Fibroblast of upper back skin (primary cell): ENCODE measurements around the gene MTO1.
"Not testable (repeated sequence)": the region's sequence is repeated elsewhere in the genome, so short reads cannot be mapped to it uniquely, and the experiment has no call there.

Experiments
- DNase-seq: peaks from one replicate; pipeline ENCODE4 v3.0.0-alpha.2; 2013

The MTO1 gene

DNA sequence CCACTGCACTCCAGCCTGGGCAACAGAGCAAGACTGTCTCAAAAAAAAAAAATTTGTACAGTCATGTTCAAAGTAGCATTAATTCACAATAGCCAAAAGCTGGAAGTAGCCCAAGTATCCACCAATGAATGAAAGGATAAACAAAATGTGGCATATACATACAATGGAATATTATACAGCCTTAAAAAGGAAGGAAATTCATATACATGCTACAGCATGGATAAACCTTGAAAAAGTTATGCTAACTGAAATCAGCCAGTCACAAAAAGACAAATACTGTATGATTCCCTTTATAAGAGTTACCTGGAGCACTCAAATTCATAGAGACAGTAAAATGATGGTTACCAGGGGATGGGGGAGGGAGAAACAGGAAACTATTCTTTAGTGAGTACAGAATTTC lies 43.6 kb downstream of the MTO1 start:
- DNase-seq = no peak

DNA sequence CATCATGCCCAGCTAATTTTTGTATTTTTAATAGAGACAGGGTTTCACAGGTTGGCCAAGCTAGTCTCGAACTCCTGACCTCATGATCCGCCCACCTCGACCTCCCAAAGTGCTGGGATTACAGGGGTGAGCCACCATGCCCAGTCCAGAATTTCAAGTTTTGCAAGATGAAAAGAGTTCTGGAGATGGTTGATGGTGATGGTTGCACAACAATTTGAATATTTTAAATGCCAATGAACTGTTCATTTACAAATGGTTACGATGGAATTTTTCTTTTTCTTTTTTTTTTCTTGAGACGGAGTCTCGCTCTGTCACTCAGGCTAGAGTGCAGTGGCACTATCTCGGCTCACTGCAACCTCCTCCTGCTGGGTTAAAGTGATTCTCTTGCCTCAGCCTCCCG lies 44.2 kb downstream of the MTO1 start:
- DNase-seq = not testable (repeated sequence)

DNA sequence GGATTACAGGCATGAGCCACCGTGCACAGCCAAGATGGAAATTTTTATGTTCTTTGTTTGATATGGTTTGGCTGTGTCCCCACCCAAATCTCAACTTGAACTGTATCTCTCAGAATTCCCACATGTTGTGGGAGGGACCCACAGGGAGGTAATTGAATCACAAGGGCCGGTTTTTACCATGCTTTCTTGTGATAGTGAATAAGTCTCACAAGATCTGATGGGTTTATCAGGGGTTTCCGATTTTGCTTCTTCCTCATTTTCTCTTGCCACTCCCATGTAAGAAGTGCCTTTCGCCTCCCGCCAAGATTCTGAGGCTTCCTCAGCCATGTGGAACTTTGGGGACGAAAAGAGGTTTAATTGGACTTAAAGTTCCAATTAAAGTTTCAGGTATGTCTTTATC lies 44.7 kb downstream of the MTO1 start:
- DNase-seq = no peak

DNA sequence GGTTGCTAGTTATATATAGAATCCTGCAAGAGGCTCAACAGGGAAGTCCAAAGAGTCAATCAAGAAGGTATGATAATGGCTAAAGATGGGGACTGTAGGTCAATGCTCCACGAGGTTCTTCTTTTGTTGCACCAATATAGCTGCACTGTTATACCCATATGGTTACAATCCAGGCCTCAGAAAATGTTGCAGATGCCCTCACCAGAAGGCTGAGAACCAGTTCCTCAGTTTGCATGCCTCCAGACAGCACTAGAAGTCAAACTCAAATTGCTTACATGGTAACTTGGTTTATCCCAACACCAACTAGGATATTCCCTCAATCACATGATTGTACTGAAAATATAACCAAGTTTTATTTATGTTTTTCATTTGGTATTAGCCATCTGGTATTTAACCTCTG lies 47.2 kb downstream of the MTO1 start:
- no peak for DNase-seq

DNA sequence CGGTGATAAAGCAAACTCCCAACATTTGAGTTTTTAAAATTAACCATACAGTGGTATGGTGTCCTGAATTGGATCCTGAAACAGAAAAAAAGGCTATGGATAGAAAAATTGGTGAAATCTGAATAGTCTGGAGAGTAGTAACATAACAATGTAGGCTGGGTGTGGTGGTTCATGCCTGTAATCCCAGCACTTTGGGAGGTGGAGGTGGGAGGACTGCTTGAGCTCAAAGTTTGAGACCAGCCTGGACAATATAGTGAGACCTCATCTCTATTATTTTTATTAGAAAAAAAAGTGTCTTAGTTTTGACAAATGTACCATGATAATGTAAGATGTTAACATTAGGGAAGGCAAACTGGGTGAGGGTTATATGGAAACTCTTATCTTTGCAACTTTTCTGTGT lies 48.3 kb downstream of the MTO1 start:
- no peak for DNase-seq

DNA sequence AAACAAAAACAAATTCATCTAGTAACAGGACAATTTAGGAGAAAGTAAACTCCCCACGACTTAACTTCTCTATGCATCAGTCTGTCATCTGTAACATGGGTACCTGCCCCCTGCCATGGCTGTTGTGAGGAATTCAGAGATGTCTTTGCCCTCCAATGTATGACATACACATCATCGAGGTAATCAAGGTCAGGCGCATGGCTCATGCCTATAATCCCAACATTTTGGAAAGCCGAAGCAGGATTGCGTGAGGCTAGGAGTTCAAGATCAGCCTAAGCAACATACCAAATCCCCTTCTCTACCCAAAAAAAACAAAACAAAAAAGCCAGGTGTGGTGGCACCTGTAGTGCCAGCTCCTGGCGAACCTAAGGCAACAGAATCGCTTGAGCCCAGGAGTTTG lies 50.3 kb downstream of the MTO1 start:
- DNase-seq = no peak

DNA sequence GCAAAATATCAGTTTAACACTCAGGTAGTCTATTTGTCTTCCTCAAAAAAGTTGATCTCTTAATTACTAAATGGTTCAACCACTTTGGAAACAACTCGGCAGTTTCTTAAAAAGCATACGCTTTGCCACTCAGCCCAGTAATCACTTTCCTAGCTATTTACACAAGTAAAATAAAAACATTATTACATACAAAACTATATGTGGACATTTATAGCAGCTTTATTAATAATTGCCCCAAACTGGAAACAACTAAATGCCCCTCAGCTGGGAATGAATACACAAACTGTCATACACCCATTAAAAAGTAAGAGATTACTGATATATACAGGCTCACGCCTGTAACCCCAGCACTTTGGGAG lies 51.9 kb downstream of the MTO1 start:
- no peak for DNase-seq

DNA sequence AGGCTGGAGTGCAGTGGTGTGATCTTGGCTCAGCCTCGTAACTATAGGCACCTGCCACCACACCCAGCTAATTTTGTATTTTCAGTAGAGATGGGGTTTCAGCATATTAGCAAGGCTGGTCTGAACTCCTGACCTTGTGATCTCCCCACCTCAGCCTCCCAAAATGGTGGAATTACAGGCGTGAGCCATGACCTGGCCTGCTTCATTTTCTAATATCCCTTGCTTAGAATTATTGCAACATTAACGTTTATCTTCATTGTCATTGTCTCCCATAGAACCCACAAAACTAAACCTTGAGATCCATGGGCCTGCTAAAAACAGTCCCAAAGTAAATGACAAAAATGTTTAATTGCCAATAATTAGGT lies 53.2 kb downstream of the MTO1 start:
- no peak for DNase-seq

DNA sequence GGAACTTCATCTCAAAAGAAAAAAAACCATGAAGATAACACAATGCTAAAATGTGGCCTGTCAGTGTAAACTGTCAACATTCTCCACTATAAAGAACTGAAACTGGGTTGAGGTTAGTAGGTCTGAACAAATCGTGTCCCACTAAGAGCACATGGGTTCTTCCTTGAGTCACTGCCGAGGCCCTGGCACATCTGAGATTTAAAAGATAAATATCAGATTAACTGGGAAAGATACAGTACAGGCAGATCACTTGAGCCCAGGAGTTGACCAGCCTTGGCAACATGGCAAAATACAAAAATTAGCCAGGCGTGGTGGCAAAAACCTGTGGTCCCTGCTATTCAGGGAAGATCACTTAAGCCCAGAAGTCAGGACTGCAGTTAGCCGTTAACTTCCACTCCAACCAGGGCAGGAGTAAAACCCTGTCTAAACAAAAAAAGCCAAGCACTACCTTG lies 53.7 kb downstream of the MTO1 start:
- no peak for DNase-seq

DNA sequence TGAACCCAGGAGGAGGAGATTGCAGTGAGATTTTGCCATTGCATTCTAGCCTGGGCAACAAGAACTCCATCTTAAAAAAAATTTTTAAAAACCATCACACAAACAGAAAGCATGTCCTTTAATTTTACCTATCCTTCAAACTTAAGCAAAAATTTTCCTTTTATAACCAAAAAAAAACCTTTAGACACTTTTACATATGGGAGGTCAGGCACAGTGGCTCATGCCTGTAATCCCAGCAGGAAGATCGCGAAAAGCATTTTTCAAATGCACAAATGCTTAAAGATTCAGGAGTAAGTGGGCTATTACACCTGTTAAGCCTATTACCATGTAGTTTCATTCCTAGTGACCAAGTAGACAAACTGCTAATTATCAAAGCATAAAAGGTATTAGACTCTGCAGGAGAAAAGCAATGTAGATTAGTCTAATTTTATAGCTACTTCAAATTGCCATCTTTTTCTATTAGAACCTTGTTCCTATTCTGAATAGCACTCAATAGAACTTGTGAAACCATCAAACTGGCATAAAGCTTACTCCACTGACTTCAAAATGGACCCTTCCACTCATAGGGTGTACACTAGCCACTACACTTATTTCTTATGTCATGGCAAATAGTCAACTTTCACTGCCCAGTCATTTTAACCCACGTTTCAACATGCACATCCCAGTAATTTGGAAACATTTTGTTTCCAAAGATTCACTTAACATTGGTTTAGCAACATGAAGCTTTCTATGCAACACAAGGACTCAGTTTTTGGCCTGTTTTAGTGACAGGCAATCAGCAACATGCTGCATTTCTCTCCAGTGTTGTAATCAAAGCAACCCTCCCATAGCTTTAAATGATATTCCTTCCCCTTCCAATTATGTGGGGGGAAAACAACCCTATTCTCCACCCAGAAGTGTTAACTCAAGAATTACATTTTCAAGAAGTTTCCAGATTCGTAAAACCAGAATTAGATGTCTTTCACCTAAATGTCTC lies 55.3 kb downstream of the MTO1 start:
- no peak for DNase-seq

DNA sequence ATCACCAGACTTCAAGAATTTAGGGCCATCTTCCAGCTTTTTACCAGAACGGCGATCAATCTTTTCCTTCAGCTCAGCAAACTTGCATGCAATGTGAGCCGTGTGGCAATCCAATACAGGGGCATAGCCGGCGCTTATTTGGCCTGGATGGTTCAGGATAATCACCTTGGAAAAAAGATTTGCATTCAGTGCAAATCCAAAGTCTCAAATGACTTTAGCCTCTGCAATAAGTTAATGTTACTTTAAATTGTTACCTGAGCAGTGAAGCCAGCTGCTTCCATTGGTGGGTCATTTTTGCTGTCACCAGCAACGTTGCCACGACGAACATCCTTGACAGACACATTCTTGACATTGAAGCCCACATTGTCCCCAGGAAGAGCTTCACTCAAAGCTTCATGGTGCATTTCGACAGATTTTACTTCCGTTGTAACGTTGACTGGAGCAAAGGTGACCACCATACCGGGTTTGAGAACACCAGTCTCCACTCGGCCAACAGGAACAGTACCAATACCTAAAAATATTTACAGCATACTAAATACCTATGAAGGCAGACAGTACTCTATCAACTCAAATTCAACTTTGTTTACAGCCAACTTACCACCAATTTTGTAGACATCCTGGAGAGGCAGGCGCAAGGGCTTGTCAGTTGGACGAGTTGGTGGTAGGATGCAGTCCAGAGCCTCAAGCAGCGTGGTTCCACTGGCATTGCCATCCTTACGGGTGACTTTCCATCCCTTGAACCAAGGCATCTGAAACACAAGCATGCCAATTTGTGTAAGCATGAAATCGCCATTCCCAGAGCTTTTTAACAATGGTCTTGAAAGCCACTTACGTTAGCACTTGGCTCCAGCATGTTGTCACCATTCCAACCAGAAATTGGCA lies 56.8 kb downstream of the MTO1 start:
- not testable (repeated sequence) for DNase-seq

DNA sequence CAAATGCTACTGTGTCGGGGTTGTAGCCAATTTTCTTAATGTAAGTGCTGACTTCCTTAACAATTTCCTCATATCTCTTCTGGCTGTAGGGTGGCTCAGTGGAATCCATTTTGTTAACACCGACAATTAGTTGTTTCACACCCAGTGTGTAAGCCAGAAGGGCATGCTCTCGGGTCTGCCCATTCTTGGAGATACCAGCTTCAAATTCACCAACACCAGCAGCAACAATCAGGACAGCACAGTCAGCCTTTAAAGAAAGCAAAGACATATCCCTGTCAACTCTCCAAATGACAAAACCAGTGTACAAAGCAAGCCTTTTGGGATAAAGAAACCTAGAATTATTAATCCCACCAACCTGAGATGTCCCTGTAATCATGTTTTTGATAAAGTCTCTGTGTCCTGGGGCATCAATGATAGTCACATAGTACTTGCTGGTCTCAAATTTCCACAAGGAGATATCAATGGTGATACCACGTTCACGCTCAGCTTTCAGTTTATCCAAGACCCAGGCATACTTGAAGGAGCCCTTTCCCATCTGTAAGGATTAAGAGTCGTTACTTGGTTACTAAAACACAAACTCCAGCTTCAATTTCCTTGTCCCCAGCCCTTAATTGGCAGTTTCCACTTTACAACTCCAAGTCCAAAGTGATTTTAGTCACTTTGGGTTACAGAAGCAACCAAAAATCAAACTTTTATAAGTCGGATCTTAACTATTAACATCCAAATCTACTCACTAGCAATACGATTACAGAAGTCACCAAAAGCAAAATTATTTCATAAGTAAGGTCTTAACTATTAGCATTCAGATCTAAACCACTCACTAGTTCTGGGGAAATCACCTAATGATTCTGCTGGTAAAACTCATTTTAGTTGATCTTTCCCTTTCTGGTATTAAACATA lies 57.7 kb downstream of the MTO1 start:
- not testable (repeated sequence) for DNase-seq

DNA sequence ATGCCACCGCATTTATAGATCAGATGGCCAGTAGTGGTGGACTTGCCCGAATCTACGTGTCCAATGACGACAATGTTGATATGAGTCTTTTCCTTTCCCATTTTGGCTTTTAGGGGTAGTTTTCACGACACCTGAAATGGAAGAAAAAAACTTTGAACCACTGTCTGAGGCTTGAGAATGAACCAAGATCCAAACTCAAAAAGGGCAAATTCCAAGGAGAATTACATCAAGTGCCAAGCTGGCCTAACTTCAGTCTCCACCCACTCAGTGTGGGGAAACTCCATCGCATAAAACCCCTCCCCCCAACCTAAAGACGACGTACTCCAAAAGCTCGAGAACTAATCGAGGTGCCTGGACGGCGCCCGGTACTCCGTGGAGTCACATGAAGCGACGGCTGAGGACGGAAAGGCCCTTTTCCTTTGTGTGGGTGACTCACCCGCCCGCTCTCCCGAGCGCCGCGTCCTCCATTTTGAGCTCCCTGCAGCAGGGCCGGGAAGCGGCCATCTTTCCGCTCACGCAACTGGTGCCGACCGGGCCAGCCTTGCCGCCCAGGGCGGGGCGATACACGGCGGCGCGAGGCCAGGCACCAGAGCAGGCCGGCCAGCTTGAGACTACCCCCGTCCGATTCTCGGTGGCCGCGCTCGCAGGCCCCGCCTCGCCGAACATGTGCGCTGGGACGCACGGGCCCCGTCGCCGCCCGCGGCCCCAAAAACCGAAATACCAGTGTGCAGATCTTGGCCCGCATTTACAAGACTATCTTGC lies 58.6 kb downstream of the MTO1 start:
- DNase-seq = peak; percentile 80

DNA sequence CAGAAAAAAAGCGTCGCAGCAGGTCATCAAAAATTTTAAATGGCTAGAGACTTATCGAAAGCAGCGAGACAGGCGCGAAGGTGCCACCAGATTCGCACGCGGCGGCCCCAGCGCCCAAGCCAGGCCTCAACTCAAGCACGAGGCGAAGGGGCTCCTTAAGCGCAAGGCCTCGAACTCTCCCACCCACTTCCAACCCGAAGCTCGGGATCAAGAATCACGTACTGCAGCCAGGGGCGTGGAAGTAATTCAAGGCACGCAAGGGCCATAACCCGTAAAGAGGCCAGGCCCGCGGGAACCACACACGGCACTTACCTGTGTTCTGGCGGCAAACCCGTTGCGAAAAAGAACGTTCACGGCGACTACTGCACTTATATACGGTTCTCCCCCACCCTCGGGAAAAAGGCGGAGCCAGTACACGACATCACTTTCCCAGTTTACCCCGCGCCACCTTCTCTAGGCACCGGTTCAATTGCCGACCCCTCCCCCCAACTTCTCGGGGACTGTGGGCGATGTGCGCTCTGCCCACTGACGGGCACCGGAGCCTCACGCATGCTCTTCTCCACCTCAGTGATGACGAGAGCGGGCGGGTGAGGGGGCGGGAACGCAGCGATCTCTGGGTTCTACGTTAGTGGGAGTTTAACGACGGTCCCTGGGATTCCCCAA lies 59.3 kb downstream of the MTO1 start, which contains the start of gene EEF1A1:
TSS of gene EEF1A1 (minus strand) at position 345 of the 663 bp plus-strand sequence. CDS start 1,006 bp downstream, outside the sequence.
- DNase-seq = peak; percentile 100

DNA sequence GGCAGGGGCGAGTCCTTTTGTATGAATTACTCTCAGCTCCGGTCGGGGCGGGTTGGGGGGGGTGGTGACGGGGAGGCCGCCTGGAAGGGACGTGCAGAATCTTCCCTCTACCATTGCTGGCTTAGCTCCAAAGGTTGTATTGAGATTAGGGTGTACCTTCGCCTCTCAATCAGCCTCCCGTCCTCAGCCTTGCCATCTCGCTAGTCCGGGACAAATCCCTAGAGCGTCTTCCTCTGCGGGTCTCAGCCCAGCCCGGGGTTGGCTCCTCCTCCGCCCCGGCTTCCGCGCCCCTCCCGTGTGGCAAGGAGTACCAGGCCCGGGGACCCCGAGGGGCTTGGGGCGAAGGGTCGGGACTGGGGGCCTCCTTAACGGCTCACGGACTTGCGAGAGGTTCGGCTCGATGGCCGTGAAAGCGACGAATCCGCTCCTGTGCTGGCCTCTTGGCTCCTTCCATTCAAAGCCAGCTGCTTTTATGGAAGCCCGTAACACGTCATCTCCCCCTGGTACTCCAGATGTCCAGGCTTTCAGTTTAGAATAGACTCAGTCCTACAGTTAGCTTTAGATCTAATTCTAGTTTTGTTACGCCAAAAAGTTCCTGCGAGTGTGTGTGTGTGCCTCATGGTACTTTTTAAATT lies 59.9 kb downstream of the MTO1 start:
- DNase-seq = peak; percentile 83

DNA sequence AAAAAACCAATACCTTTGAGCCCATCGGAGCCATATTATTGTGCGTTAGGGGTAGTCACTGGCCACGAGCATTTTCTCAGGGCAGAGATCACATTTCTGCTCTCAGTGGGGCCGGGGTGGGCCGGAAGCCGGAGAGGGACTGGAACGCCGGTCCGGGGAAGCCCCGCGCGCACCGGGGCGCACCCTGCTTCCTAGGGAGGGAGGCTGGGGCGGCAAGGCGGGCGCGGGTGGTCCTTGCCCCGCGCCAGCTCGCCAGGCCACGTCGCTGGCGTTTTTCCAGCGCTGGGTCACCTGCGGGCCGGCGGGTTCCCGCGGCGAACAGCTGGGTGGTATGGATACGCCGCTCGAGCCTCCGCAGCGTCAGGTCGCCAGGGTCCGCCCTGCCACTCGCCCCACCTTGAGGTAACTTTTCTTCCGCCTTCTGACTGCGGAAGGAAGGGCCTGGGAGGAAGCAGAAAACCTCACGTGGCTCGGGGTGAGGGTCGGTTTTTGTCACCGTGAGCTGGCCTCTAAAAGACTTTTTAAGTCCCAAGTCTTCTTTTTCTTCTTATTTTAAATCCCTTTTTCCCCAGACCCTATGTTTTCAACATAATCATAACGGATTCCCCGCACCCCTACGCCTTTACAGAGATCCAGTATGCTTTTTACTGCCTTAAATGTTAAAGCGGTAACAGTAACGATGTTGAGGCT lies 62.0 kb downstream of the MTO1 start:
- DNase-seq = peak; percentile 35

DNA sequence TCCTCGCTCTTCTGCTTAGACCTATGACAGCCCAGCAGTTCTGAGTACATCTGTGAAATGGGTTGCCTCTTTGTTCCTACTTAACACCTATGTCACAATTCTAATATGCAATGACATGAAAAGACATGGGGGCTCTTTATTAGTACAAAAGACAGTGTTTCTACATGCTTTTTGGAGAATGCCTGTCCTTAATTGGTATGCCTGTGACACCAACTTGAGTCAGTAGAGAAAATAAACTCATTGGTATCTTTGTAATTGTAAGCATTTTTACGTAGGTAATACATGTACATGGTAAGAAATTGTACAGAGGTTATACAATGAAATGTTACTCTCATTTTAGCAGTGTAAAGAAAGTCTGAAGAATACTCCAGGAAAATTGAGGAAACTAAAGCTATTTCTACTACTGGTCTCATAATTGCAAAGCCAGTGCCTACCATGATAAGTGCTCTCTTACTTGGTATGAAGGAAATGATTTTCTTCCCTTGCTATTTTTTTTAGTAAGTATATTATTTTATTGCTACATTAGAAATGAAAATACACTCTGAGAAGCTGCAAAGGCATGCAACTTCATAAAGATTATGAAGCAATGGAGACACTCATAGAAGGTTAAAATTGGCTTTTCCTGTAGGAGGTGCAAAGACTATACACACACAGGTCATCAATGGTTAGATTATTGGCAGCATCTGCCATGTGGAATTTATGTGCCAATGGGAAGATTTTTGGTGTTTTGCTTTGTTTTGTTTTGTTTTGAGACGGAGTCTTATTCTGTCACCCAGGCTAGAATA lies 64.2 kb downstream of the MTO1 start:
- no peak for DNase-seq

DNA sequence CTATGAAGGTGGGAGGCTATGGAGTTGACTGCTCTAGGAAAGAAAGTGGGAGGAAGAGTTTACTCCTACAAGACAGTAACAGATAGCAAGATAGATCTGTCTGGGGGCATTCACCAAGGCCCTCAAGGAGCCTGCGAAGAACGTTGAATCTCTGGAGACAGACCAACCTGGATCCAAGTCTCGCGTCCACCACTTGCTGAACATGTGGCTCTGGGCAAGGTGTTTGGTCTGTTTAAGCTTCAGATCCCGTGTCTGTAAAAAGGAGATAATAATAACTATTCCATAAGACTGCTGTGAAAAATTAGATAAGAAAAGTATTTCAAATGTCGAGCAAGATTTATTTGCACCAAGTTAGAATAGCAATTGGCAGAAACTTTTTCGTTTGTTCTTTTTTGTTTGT lies 67.4 kb downstream of the MTO1 start:
- no peak for DNase-seq

DNA sequence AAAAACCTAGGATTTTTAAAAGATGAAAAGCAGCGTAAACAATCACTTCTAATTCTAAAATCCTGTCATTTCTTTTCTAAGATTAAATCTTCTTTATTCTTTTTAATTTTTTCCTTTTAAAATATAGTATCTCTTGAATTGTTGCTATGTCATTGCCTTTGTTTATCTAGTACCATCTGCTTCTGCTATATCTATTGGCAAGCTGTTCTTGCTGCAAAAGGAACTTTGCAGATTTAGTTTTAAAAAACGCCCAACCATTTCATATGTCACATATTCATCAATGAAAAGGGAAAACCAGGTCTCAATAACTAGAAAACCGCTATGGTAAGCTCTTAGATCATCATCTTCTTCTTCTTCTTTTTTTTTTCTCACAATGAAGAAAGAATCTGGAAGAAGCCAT lies 70.8 kb downstream of the MTO1 start:
- no peak for DNase-seq
